K562 treated with DMSO at 1 percent for 24 hours (cell line): Measurements from ENCODE around the gene MOGAT2. TPM values are rescaled to one million over a fixed set of nuclear protein-coding genes. Genes with fewer than 3 reads are reported as not detected.

ENCODE experiments used
- total RNA-seq: library from RNA; unstranded; fragments of 300-600 nt; gene quantifications from 2 replicates; pipeline ENCODE4 v1.2.3, GENCODE V29; 2022; ENCODE audit warnings: low read depth; ENCODE audit not compliant: insufficient read depth

MOGAT2 gene
- 0.19 and 0.45 TPM in 2 replicates for total RNA-seq

DNA sequence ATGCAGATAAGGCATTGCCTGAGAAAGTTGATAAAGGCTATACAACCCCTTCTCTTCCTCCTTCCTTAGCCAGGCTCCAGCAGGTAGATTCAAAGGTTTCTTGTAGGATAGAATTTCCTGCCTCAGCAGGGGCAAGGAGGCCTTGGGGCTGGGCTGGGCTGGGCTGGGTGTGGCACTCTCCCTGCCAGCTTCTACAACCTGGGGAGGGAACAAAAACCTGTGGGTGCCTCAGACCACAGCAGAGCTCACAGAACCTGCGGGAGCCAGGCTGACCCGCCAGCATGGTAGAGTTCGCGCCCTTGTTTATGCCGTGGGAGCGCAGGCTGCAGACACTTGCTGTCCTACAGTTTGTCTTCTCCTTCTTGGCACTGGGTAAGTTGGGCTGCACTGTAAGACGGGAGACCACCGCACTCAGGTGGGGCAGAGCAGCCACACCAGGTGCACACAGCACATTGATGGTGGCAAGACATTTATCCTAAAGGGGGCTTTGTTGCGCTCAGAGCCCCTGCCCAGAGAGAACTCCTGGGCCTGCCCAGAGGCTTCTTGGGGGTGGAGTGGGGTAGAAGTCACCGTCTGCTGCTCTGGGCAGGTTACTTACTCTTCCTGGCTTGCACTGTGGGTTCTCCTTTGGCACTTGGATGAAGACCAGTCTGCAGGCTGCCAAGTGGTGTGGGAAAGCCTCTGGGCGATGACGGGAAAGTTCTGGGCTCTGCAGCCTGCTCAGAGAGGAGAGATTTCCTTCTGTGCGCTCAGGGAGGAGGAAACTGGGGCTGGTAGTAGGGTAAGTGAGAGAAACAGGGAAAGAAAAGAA is at the start of gene MOGAT2:
Gene MOGAT2, plus strand, starts transcription at position 231 of the 811 bp plus-strand sequence. Its CDS starts 51 bp downstream, at position 282.

GRCh38 chr11:75668451-75669297 is 49.0 kb upstream of the MOGAT2 start, which contains the start of gene MAP6:
Gene MAP6 (minus strand): TSS chr11:75669038. CDS start chr11:75668369, 669 bp downstream.

DNA sequence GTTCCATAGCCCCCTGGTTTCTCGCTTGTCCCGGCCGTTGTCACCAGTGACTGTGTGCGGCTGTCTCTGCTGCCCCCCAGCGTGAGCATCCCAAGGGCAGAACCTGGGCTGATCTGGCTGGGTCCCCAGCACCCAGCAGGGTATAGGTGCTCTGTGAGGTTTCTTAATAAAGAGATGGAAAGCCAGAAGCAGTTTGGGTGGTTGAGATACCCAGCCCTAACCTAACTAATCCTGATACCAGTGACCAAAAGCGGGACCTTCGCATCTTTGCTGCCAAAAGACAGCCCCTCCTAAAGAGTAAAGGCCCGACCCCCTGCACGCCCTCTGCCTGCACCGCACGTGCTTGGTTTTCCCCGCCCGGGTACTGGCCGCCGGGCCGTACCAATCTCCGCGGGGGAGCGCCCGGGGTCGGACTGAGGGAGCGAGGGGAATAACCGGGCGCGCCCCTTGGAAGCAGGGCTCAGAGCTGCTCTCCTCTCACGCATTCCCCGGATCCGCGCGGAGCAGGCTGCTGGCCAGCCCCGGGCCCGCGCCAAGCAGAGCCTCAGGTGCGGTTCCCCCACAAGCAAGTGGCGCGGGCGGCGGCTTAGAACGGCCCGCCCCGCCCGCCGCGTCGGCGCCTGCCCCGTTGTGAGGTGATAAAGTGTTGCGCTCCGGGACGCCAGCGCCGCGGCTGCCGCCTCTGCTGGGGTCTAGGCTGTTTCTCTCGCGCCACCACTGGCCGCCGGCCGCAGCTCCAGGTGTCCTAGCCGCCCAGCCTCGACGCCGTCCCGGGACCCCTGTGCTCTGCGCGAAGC is 50.7 kb downstream of the MOGAT2 start, which contains the start of gene DGAT2:
Gene DGAT2, plus strand, starts transcription at position 667 of the 797 bp plus-strand sequence. CDS start 214 bp downstream, outside the sequence.

Other genes with a start within 250 kb of the MOGAT2 start
- gene GDPD5, start 191.9 kb upstream of the MOGAT2 start, total RNA-seq, result 56.9 and 60.9 TPM in 2 replicates
- 243 and 270 TPM in 2 replicates for gene SERPINH1, start 155.6 kb upstream of the MOGAT2 start, total RNA-seq
- gene MAP6, start 48.8 kb upstream of the MOGAT2 start, total RNA-seq, result not detected in 2 replicates
- 6.8 and 7.3 TPM in 2 replicates for gene DGAT2, start 50.9 kb downstream of the MOGAT2 start, total RNA-seq
- 10.7 and 13.5 TPM in 2 replicates for gene UVRAG, start 97.4 kb downstream of the MOGAT2 start, total RNA-seq